ENCODE measurements around the gene NUDT9.

The NUDT9 gene

DNA sequence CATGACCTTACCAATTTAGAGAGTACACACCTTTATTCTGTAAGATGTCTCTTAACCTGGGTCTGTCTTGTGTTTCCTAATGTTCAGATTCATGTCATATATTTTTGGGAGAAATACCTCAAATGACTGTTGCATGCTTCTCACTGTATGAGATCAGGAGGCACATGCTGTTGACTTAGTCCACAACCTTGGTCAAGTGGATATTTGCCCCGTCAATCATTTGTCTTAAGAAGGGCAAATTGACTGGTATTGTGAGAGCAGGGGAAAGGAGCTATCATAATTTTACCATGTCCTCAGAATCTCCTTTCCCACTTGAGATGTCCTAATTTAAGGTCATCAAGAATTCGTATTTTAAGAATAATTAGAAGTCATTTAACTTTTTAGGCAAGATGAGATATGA lies 11.0 kb downstream of the NUDT9 start:
- TF ChIP-seq GATA2 (IDR thresholded peaks at IDR 0.05; ENCODE audit: low read depth, low read length) (no peak), GATA3 (IDR thresholded peaks at IDR 0.05; ENCODE audit: low read depth, low read length) (no peak)

DNA sequence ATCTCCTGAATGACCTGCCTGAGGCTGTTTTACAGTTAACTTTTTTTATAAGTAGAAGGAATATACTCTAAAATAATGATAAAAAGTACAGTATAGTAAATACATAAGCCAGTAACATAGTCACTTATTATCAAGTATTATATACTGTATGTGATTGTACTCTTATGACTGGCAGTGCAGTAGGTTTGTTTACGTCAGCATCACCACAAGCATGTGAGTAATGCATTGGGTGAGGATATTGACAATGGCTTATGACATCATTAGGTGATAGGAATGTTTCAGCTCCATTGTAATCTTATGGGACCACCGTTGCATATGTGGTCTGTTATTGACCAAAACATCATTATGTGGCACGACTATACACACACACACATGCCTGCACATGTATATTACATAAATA lies 20.5 kb downstream of the NUDT9 start:
- TF ChIP-seq GATA2 (IDR thresholded peaks at IDR 0.05; ENCODE audit: low read depth, low read length) = no peak
- TF ChIP-seq GATA3 (IDR thresholded peaks at IDR 0.05; ENCODE audit: low read depth, low read length) = no peak

DNA sequence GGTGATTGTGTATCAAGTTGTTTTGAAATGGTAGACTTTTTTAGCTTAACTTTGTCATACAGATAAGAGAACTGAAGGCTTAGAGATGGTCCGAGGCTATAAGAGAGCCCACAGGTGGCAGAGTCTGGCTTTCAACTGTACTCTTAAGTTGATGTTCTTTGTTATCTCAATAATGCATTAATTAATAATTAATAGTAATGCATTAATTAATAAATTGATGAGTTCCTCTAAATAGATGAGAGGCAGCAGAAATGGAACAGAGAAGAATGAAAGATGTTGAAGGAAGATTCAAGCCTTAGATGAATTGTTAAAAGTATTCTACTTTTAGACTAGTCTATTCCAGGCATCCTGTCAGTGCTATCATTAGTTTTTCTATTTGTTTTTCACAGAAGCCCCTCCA lies 22.4 kb downstream of the NUDT9 start:
- TF ChIP-seq GATA3 (IDR thresholded peaks at IDR 0.05; ENCODE audit: low read depth, low read length) (no peak), GATA2 (IDR thresholded peaks at IDR 0.05; ENCODE audit: low read depth, low read length) (no peak)

DNA sequence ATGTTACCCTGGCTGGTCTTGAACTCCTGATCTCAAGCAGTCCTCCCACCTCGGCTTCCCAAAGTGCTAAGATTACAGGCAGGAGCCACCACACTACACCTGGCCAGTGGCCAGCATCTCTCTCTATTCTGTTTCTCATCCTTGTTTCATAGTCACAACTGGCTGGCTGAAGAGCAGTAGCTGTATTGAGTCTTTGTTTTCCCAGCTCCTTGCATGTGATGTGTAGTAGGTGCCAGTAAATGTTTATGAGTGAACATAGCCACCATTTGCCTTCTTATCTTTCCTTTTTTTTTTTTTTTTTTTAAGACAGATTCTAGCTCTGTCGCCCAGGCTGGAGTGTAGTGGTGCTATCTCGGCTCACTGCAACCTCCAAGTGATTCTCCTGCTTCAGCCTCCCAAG lies 23.6 kb downstream of the NUDT9 start:
- TF ChIP-seq GATA2 (IDR thresholded peaks at IDR 0.05; ENCODE audit: low read depth, low read length) (no peak), GATA3 (IDR thresholded peaks at IDR 0.05; ENCODE audit: low read depth, low read length) (no peak)

DNA sequence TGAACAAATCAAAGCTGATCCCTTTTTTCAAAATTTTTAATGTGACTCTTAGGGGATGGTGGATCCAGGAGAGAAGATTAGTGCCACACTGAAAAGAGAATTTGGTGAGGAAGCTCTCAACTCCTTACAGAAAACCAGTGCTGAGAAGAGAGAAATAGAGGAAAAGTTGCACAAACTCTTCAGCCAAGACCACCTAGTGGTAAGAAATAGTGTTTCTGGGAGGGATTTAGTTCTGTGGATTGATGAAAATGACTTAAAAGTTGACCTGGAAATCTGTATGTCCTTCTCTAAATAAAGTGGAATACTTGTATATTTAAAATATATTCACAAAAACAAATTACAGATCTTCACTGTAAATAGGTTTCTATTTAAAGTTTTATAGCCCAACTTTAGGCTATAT lies 29.2 kb downstream of the NUDT9 start:
- TF ChIP-seq GATA3 (IDR thresholded peaks at IDR 0.05; ENCODE audit: low read depth, low read length) = no peak
- TF ChIP-seq GATA2 (IDR thresholded peaks at IDR 0.05; ENCODE audit: low read depth, low read length) = no peak

DNA sequence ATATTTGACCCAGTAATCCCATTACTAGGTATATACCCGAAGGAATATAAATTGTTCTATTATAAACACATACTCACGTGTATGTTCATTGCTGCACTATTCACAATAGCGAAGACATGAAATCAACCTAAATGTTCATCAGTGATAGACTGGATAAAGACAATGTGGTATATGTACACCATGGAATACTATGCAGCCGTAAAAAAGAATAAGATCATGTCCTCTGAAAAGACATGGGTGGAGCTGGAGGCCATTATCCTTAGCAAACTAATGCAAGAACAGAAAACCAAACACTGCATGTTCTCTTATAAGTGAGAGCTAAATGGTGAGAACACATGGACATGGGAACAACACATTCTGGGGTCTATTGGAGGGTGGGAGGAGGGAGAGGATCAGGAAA lies 36.5 kb downstream of the NUDT9 start:
- TF ChIP-seq GATA2 (IDR thresholded peaks at IDR 0.05; ENCODE audit: low read depth, low read length) (no peak), GATA3 (IDR thresholded peaks at IDR 0.05; ENCODE audit: low read depth, low read length) (no peak)

DNA sequence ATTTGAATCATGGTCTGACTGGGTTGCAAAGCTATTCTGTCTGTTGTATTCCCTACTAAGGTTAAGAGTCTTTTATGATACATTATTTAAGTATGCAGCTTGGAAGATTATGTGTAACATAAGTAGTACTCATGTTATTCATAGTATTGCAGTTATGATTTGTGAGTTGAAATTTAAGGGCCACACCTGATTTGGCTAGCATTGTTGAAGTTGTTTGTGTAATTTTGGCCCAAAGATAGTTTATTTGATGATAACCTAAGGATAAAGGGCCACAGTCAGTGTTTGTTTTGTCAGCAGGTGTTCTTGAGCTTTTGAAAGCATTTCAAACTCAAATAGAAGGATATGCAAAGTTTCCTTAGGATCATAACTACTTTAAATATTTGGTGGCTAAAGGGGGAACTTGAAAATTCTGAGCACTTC lies 38.9 kb downstream of the NUDT9 start:
- TF ChIP-seq GATA2 (IDR thresholded peaks at IDR 0.05; ENCODE audit: low read depth, low read length) = no peak
- no peak for TF ChIP-seq GATA3 (IDR thresholded peaks at IDR 0.05; ENCODE audit: low read depth, low read length)

DNA sequence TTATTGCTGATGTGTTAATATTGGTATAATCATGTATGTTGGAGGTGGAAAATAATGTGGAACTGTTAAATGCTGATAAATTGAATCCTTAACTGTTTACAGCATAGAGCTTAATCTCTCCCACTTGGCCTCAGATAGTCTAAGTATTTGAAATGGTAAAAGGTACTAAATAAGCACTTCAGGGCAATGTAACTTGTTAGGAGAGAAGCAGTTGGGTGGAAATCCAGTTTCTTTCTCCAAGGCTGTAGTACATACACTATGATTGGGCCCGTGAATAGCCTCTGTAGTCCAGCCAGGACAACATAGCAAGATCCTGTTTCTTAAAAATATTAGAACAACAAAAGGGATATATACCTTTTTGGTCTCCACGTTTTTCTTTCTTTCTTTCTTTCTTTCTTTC lies 39.7 kb downstream of the NUDT9 start:
- TF ChIP-seq GATA2 (IDR thresholded peaks at IDR 0.05; ENCODE audit: low read depth, low read length) (no peak), GATA3 (IDR thresholded peaks at IDR 0.05; ENCODE audit: low read depth, low read length) (no peak)

DNA sequence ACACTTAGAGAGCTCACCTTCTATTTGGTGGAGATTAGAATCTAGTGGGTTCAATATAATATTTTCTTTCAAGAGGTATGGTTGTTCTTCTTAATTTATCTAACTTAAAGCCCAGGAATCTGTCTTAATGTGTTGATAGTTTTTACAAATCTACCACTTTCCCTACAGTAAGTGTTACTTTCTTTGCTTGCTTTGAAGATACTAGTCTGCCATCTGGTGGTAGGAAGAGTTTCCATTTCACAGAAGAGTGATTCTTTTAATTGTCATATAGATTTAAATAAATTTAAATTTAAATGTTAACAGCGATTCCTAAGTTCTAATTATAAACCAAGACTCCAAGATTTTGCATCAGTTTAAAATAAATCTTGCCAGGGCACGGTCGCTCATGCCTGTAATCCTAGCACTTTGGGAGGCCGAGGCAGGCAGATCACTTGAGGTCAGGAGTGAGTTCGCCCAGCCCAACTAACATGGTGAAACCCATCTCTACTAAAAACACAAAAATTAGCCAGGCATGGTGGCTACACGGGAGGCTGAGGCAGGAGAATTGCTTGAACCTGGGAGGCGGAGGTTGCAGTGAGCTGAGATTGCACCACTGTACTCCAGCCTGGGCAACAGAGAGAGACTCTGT lies 43.5 kb downstream of the NUDT9 start:
- no peak for TF ChIP-seq GATA2 (IDR thresholded peaks at IDR 0.05; ENCODE audit: low read depth, low read length)
- no peak for TF ChIP-seq GATA3 (IDR thresholded peaks at IDR 0.05; ENCODE audit: low read depth, low read length)

DNA sequence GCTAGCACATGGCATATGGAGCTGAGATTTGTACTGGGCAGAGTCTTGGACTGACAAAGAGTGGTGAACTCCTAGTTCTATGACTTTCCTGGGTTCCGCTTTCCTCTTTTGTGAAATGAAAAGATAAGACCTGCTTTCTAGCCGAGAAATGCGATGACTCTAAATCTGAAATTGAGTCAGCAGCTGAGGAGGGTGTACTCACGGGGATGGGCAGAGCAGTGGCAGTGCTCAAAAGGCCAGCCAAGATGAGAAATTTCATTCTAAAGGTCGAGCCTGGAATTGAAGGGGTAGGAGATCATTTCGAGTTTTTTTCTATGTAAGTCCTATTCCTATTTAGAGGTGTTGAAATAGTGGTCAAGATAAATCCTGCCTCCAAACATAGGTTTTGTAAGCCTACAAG lies 47.0 kb downstream of the NUDT9 start:
- TF ChIP-seq GATA3 (IDR thresholded peaks at IDR 0.05; ENCODE audit: low read depth, low read length) = no peak
- no peak for TF ChIP-seq GATA2 (IDR thresholded peaks at IDR 0.05; ENCODE audit: low read depth, low read length)

DNA sequence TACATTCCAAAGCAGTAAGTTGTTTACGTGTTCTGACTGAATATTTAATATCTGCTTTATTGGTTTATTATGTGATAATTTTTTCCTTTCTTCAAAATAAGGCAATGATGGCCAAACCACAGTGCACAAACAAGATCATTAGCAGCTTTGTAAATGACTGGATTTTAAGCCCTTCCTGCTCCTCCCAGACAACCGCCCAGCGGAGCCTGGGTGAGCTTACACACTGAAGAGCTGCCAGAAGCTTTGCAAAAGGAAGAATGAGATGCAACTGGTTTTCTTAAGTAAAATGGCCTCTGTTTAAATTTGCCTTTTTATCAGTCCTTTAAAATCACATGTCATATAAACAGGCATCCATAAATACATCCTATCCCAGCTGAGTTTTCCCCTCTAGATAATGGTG lies 54.6 kb downstream of the NUDT9 start:
- TF ChIP-seq GATA2 (IDR thresholded peaks at IDR 0.05; ENCODE audit: low read depth, low read length) (no peak), GATA3 (IDR thresholded peaks at IDR 0.05; ENCODE audit: low read depth, low read length) (no peak)

DNA sequence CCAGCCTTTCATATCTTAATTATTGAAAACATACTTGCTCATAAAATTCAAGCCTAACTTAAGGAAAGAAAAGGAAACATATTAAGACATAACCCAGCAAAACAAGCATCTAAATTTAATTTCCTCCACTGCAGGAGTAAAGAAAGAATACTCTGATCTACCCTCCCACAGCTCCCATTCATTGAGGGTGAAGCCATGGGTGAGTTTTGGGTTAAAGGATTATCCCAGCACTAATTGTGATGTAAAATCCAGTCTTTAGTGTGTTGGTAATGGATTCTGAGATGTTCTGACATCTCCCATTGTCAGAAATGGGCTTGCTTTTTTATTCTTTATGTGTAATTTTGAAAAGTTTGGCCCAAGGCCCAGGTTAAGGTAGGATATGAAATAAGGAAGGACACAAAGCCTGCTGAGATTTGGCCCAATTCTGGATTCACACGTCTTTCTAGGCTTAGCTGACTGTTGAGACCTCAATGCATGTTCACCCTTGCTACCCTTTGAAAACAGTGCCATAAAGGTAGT lies 56.4 kb downstream of the NUDT9 start:
- TF ChIP-seq GATA3 (IDR thresholded peaks at IDR 0.05; ENCODE audit: low read depth, low read length) = no peak
- TF ChIP-seq GATA2 (IDR thresholded peaks at IDR 0.05; ENCODE audit: low read depth, low read length) = no peak

DNA sequence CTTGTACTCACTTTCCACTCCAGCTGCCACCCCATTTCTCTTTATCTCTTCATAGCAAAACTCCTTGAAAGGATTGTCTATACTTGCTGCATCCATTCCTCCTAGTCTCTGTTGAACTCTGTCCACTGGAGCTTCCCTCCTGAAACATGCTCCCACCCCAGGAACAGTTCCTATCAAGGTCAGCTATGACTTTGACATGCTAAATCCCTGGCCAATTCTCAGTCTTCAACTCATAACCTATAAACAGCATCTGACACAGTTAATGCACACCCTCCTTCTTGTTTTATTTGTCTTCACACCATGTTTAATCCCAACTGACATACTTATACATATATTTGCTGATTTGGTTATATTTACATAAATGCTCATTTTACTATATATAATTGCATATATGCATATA lies 59.0 kb downstream of the NUDT9 start:
- no peak for TF ChIP-seq GATA2 (IDR thresholded peaks at IDR 0.05; ENCODE audit: low read depth, low read length)
- no peak for TF ChIP-seq GATA3 (IDR thresholded peaks at IDR 0.05; ENCODE audit: low read depth, low read length)

DNA sequence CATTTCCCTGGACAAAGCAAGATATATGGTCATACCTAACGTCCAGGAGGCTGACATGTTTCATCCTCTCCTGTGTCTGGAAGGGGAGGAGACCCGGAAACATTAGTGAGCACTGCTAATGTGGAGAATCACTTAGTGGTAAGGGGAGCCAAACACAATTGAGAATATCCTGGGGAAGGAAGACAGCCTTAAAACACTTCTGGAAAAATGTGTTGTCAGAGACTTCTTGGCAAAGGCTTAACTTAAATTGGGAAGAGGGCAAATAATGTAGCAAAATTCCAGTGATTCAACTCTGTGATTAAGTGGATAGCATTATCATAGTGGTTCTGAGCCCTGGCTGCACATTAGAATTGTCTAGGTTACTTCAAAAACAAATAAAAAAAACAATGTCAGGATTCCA lies 67.3 kb downstream of the NUDT9 start:
- TF ChIP-seq GATA3 (IDR thresholded peaks at IDR 0.05; ENCODE audit: low read depth, low read length) (no peak), GATA2 (IDR thresholded peaks at IDR 0.05; ENCODE audit: low read depth, low read length) (no peak)

DNA sequence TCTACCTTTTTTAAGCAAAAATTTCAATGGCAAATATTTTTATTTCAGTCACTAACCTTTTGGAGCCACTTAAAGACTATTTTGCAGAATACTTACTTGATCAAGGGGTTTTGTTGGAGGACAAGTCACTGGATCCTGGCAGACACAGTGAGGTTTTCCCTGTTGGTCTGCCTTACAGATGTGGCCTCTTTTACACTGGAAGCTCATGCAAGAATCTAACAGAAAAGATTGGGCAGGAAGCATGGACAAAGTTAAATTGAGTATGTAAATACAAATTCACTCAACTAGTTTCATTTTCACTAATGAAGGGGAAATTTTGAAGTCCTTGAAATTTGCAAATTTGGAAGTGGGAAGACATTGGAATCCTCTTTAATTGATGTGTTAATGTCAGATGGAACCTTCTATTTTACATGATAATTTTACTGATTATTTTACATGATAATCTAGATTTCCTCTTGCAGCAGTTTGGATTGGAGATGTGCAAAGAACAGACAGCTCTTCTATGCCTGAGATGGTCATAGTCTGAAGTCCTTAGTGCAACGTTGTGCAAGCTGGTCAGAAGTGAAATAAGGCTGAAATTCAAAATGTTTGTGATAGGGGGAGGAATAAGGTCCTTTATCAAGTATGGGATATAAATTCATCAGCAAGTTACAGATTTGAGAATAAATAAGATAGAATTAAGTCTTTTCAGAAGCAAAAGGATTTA lies 68.4 kb downstream of the NUDT9 start:
- no peak for TF ChIP-seq GATA2 (IDR thresholded peaks at IDR 0.05; ENCODE audit: low read depth, low read length)
- TF ChIP-seq GATA3 (IDR thresholded peaks at IDR 0.05; ENCODE audit: low read depth, low read length) = no peak

All from SH-SY5Y (cell line).